Suppressor macrophage treated with lipopolysaccharide for 4 hours (primary cell): ENCODE data around the gene LILRB2.
"Not testable (repeated sequence)": the region's sequence is repeated elsewhere in the genome, so short reads cannot be mapped to it uniquely, and the experiment has no call there.

Source experiments
- DNase-seq: peaks from one replicate; pipeline ENCODE4 v3.0.0-alpha.2; 2020

Gene LILRB2

GRCh38 chr19:54239491-54240371, 41.2 kb downstream of the LILRB2 start:
- DNase-seq, result not testable (repeated sequence)

GRCh38 chr19:54233941-54234340, 47.0 kb downstream of the LILRB2 start:
- DNase-seq, result no peak

GRCh38 chr19:54231077-54231931, 49.6 kb downstream of the LILRB2 start:
- peak; percentile 74 for DNase-seq

GRCh38 chr19:54230031-54230430, 50.9 kb downstream of the LILRB2 start:
- no peak for DNase-seq

GRCh38 chr19:54229146-54229545, 51.8 kb downstream of the LILRB2 start:
- no peak for DNase-seq

- not testable (repeated sequence) for DNase-seq
These were observed 56.3 kb downstream of the LILRB2 start for GRCh38 chr19:54224619-54225018.

- not testable (repeated sequence) for DNase-seq
These were observed 57.0 kb downstream of the LILRB2 start for GRCh38 chr19:54223937-54224281.
